IPS-18a (cell line): ENCODE measurements around the gene PAPPA.

Experiments
- H3K27ac ChIP-seq: one replicate; pipeline ENCODE4 v1.5.1; 2013; ENCODE audit warnings: low read length
- H3K27me3 ChIP-seq: one replicate; pipeline ENCODE4 v1.6.1; 2013; ENCODE audit warnings: mild to moderate bottlenecking, low read length; ENCODE audit not compliant: control insufficient read depth, insufficient read depth
- H3K36me3 ChIP-seq: one replicate; pipeline ENCODE4 v1.6.1; 2013; ENCODE audit warnings: low read depth, low read length; ENCODE audit not compliant: control insufficient read depth
- H3K4me1 ChIP-seq: one replicate; pipeline ENCODE4 v1.6.1; 2013; ENCODE audit warnings: low read depth, low read length; ENCODE audit not compliant: control insufficient read depth
- H3K4me3 ChIP-seq: one replicate; pipeline ENCODE4 v1.5.1; 2013; ENCODE audit warnings: low read length
- H3K9ac ChIP-seq: one replicate; pipeline ENCODE4 v1.6.1; 2013; ENCODE audit warnings: mild to moderate bottlenecking, low read length, moderate library complexity
- H3K9me3 ChIP-seq: one replicate; pipeline ENCODE4 v1.6.1; 2013; ENCODE audit warnings: low read depth, low read length; ENCODE audit not compliant: control insufficient read depth

PAPPA gene

DNA sequence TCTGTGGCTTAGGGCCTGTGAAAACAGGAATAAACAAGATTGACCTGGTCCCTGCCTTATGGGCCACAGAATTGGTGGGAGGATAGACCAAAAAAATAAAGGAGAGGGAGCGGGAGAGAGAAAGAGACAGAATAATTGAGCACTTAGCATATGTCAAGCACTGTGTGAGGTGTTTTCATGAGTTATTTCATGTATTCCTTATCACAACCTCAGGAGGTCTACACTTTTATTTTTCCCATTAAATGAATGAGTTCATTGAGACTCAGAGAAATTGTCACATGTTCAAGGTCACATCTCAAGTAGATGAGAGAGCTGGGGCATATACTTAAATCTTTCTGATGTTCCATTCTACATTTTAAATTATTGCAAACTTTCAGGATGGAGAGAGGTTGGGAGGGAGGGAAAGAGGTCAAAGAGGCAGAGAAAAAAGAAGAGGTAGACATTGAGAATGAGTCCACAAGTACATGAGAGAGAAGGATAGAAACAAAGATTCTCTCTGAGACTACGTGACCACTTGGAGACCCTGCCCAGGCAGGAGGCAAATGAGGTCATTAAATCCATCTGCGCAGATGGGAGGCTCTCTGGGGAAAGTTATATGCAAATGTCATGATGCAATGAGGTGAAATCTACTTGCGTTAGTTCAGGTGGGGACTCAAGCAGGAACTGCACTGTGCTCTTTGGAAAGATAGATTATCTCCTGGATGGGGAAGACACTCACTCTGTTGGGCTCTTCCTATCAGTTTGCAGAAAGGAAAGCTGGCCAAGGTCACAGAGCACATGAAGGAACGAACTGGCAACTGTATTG is 241.5 kb downstream of the PAPPA start:
- no peak overlapping the region for H3K9ac ChIP-seq
- H3K27ac ChIP-seq = no peak overlapping the region
- H3K9me3 ChIP-seq = no peaks in the 10 kb centered on the region
- no peak overlapping the region for H3K4me3 ChIP-seq
- no peaks in the 10 kb centered on the region for H3K4me1 ChIP-seq
- no peaks in the 10 kb centered on the region for H3K36me3 ChIP-seq
- H3K27me3 ChIP-seq = no peaks in the 10 kb centered on the region

DNA sequence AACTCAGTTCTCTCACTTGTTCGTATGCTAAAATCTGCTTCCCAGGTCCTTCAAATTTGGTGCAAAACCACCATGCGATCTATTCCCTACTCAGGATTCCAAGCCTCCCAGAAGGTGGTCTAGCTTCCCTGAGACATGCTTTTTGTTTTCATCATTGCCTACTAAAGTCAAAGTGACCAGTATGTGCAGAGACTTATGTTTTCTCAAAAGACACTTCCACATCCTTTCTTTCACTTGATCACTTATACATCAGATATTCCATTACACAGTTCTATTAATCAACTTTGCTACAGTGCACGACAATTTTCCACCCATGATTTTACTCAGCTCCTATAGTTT is 242.1 kb downstream of the PAPPA start:
- Histone ChIP-seq H3K27ac (no peak overlapping the region), H3K9ac (no peak overlapping the region), H3K9me3 (no peaks in the 10 kb centered on the region), H3K4me3 (no peak overlapping the region), H3K4me1 (no peaks in the 10 kb centered on the region), H3K36me3 (no peaks in the 10 kb centered on the region), H3K27me3 (no peaks in the 10 kb centered on the region)

DNA sequence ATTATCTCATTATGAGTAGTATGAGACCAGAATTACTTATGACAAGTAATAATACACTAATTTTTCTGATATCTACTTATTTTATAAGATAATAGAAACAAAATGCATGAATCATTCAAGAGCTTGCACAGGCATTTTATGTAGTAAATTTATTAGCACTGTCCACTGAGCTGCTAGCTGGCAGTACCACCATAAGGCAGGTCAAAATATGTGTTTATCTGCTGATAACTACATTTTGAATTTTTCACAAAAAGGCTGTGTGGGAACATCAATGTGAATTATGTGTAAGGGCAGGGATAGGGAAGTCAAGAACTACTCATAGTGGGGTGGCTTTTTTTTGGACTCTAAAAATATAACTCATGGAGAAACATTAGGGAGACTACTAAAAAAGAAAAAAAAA is 249.6 kb downstream of the PAPPA start:
- Histone ChIP-seq H3K4me3 (no peak overlapping the region), H3K4me1 (no peaks in the 10 kb centered on the region), H3K27me3 (no peaks in the 10 kb centered on the region), H3K9ac (no peak overlapping the region), H3K9me3 (no peaks in the 10 kb centered on the region), H3K36me3 (no peaks in the 10 kb centered on the region), H3K27ac (no peak overlapping the region)

DNA sequence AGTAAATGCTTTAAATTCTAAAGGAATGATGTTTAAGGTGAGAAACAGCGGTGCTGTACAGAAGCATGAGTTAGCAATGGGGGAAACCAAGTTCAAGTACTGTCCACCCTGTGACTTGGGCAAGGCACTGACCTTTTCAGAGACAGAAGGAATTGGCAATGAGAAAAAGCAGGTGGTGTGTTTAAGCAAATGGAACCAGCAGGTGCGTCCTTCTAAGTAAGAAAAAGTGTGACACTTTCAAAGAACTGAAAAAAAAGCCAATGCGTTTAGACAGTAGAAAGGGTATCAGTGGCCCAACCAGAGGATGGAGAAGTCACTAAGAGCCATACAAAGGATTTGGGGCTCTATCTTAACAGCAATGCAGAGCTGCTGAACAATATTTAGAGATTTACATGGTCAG is 250.6 kb downstream of the PAPPA start:
- H3K4me3 ChIP-seq = no peak overlapping the region
- H3K27me3 ChIP-seq = no peaks in the 10 kb centered on the region
- H3K9ac ChIP-seq = no peak overlapping the region
- H3K27ac ChIP-seq = no peak overlapping the region
- H3K36me3 ChIP-seq = no peaks in the 10 kb centered on the region
- H3K9me3 ChIP-seq = no peaks in the 10 kb centered on the region
- H3K4me1 ChIP-seq = no peaks in the 10 kb centered on the region

DNA sequence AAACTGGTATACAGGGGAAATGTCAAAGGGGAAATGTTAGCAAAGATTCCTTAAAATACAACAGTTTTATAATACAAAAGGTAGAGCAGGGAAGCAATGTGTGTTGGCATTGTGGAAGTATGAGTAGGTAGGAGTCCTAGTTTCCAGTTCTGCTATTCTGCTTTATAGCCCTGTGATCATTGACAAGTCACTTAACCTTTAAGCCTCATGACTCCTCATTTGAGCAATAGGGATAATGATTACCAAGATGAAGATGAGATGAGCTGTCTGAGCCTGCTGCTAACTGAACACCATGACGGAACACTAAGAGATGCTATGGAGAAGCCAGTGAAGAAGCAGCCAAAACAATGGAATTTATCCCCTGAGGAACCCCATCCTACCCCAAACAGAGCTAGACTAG is 251.7 kb downstream of the PAPPA start:
- Histone ChIP-seq H3K4me3 (no peak overlapping the region), H3K36me3 (no peaks in the 10 kb centered on the region), H3K9me3 (no peaks in the 10 kb centered on the region), H3K4me1 (no peaks in the 10 kb centered on the region), H3K27me3 (no peaks in the 10 kb centered on the region), H3K9ac (no peak overlapping the region), H3K27ac (no peak overlapping the region)

DNA sequence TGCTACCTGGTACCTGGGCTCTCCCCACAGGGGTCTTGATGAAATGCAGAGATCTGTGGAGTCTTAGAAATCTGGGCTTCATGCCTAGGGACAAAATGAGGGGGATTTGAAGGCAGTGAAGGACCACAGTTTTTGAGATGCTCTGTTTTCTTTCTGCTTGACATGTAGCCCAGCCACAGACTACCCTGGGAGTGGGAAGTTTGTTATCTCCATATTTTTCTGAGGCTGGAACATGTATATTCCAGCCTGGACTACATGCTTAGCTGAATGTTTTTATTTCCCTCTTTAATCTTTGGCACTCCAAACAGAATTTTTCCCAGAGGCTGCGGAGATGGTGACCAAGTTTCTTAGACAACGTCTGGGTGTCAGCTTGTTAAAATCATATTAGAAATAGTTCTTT is 252.9 kb downstream of the PAPPA start:
- H3K9me3 ChIP-seq = no peaks in the 10 kb centered on the region
- H3K4me3 ChIP-seq = no peak overlapping the region
- H3K27ac ChIP-seq = no peak overlapping the region
- H3K4me1 ChIP-seq = no peaks in the 10 kb centered on the region
- no peak overlapping the region for H3K9ac ChIP-seq
- H3K27me3 ChIP-seq = no peaks in the 10 kb centered on the region
- no peaks in the 10 kb centered on the region for H3K36me3 ChIP-seq

DNA sequence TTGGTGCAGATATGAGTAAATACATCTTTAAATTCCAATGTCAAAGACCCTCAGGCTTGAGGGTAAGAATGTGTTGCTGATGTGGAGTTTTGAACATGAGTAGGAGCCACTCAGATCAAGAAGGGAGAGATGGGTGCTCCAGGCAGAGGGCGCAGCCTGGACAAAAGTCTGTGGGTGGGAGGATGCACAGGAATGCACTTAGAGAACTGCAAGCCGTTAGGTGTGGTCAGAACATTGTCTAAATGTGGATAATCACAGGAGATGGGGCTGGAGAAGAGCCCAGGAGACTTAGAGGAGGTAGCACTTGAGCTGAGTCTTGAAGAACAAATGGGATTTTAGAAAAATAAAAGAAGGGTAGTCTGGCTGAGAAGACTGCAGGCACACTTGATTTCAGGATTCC is 255.5 kb downstream of the PAPPA start:
- Histone ChIP-seq H3K4me3 (no peak overlapping the region), H3K27me3 (no peaks in the 10 kb centered on the region), H3K36me3 (no peaks in the 10 kb centered on the region), H3K27ac (no peak overlapping the region), H3K9me3 (no peaks in the 10 kb centered on the region), H3K9ac (no peak overlapping the region), H3K4me1 (no peaks in the 10 kb centered on the region)

DNA sequence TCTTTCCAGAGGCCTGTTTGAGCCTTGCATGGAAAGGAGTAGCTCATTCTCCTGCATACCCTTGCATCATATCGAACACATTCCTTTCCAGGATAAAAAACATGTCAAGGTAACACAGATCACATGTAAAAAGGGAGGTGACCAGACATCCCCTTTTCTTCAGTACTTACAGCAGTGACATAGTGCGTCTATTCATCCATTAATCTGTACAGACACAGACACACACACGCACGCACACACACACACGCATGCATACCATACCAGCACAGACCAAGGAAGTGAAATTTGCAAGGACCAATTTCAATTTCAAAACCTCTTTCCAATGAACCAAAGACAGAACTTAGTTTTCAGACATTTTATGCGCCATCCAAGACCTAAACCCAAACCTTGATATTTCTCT is 256.0 kb downstream of the PAPPA start:
- no peak overlapping the region for H3K27ac ChIP-seq
- H3K9me3 ChIP-seq = no peaks in the 10 kb centered on the region
- no peaks in the 10 kb centered on the region for H3K36me3 ChIP-seq
- no peaks in the 10 kb centered on the region for H3K4me1 ChIP-seq
- no peaks in the 10 kb centered on the region for H3K27me3 ChIP-seq
- H3K4me3 ChIP-seq = no peak overlapping the region
- no peak overlapping the region for H3K9ac ChIP-seq

DNA sequence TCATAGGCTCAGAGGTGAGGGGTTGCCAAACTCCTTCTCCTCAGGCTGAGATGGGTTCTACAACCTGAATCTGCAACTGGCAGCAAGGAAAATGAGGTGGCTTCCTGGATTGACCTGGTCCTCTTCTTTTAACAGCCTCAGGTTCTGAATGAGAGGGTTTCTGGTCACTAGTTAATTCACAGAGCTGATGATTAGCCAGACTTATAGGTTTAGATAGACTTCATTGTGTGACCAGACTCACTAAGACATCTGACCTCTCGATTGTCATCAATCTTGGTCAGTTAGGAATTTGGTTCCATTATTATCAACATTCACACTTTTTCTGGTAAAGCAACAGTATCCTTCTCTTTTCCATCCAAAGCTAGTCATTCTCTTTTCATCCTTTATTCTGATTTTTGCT is 257.9 kb downstream of the PAPPA start:
- no peak overlapping the region for H3K4me3 ChIP-seq
- H3K36me3 ChIP-seq = no peaks in the 10 kb centered on the region
- no peaks in the 10 kb centered on the region for H3K9me3 ChIP-seq
- no peaks in the 10 kb centered on the region for H3K27me3 ChIP-seq
- H3K27ac ChIP-seq = no peak overlapping the region
- no peak overlapping the region for H3K9ac ChIP-seq
- no peaks in the 10 kb centered on the region for H3K4me1 ChIP-seq

DNA sequence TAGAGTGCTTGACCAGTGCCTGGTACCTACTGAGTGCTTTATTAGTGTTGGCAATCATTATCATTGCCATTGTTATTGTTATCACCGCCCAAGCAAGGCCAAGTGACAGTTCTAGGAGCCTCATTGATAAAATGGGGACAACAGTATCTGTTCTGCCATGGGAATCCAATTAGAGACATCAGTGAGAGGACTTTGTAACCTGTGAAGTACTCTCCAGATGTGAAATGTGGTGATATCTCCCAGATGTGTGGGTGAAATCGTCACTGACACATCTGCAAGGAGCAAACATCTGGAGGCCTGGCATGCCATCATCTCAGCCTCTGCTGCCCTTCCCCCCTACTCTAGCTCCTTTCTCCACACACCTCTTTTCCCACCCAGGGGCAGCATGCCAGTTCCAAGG is 260.8 kb downstream of the PAPPA start:
- H3K36me3 ChIP-seq = no peaks in the 10 kb centered on the region
- H3K27me3 ChIP-seq = no peaks in the 10 kb centered on the region
- no peak overlapping the region for H3K27ac ChIP-seq
- H3K4me1 ChIP-seq = no peaks in the 10 kb centered on the region
- H3K9ac ChIP-seq = no peak overlapping the region
- H3K4me3 ChIP-seq = no peak overlapping the region
- no peaks in the 10 kb centered on the region for H3K9me3 ChIP-seq

DNA sequence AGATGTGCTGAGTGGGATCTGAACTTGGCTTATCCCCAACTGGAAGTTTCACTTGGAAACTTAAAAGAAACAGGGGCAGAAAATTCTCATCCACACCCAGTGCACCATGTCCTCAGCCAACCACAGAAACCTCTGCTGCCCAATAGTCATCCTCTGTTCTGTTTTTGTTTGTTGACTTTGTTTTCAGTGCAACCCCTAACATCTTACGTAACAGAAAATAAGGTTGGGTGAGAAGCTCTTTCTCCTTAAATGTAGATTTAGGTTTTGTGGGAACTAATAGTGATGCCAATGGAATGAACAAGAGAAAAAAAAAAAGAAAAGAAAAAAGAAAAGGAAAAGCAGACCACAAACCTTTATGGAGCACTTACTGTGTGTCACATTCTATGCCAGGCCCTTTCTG is 262.8 kb downstream of the PAPPA start:
- H3K27me3 ChIP-seq = no peaks in the 10 kb centered on the region
- no peak overlapping the region for H3K9ac ChIP-seq
- H3K9me3 ChIP-seq = no peaks in the 10 kb centered on the region
- H3K27ac ChIP-seq = no peak overlapping the region
- H3K4me3 ChIP-seq = no peak overlapping the region
- no peaks in the 10 kb centered on the region for H3K4me1 ChIP-seq
- H3K36me3 ChIP-seq = no peaks in the 10 kb centered on the region

DNA sequence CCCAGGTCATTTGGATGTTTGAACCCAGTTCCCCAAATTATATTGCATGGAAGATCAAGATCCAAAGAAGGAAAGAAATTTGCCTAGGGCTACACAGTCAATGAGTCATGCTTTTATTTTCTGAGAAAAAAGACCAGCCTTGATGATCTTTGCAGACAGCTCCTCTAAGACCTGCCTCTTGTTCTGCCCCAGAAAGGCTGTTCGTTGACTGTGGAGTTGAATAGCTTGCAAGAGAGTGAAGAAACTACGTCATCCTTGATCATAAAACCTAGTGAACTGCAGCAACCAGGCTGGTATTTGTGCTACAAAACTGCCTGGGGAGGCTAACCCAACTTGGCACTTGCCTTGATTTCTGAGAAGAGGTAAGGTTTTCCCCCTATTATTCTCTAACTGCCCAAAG is 263.9 kb downstream of the PAPPA start:
- Histone ChIP-seq H3K4me1 (no peaks in the 10 kb centered on the region), H3K9me3 (no peaks in the 10 kb centered on the region), H3K9ac (no peak overlapping the region), H3K27ac (no peak overlapping the region), H3K36me3 (no peaks in the 10 kb centered on the region), H3K27me3 (no peaks in the 10 kb centered on the region), H3K4me3 (no peak overlapping the region)
